ENCODE results near the gene SRP68.

GRCh38 chr17:76054112-76054476, 18.2 kb downstream of the SRP68 start:
- TF ChIP-seq CTCF (IDR thresholded peaks at IDR 0.05) (no peak), POLR2A (IDR thresholded peaks at IDR 0.05) (no peak)

All from body of pancreas (tissue), 4 donors.